Right kidney (tissue), 9 donors: ENCODE measurements around the gene GREM1.

Experiments used
- DNase-seq: peaks from one replicate; pipeline ENCODE4 v3.0.0-alpha.2; 2016
- long read RNA-seq, 8 donors: transcript quantifications; one replicate each; lab custom pipeline, GENCODE V29; 2026

Gene GREM1
- long read RNA-seq, donor 1 = 0 reads
- long read RNA-seq, donor 2 = 0 reads
- long read RNA-seq, donor 3 = 0 reads
- long read RNA-seq, donor 4 = 0 reads
- long read RNA-seq, donor 5 = 0 reads
- long read RNA-seq, donor 6, partial matches to known transcripts = 28 of 28 reads
- long read RNA-seq, donor 6, other reads (novel, unspliced or antisense) = 0 of 28 reads
- long read RNA-seq, donor 7 = 0 reads
- long read RNA-seq, donor 8 = 0 reads

DNA sequence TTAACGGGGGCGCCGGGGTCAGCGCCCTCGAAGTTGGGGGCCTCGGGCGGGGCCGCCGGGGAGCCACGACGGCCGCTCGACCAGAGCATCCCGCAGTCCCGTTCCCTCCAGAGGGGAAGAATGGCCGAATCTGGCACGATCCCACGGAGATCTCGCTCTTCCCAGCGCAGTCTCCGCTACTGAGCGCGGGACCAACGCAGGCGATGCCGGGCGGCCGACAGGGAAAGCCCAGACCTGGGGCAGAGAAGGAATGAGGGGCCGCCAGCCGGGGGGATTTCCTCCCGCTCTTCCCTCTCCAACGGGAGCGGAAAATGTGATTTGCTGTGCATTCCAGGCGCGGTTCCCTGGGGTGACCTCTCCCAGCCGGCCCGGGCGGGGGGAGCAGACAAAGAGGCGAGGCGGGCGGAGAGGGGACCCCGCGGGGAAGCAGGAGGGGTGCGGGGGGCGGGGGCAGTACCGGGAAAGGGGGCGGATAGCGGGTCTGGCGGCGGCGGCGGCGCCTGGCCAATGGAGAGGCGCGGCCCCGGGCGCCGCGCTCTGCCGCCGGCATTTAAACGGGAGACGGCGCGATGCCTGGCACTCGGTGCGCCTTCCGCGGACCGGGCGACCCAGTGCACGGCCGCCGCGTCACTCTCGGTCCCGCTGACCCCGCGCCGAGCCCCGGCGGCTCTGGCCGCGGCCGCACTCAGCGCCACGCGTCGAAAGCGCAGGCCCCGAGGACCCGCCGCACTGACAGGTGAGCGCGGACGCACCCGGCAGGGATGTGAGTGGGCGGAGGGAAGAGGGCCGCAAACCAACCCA, at the start of gene GREM1:
Gene GREM1, plus strand, starts transcription at position 579 of the 801 bp plus-strand sequence. CDS start 12,687 bp downstream, outside the sequence.
- DNase-seq = peak; percentile 73

DNA sequence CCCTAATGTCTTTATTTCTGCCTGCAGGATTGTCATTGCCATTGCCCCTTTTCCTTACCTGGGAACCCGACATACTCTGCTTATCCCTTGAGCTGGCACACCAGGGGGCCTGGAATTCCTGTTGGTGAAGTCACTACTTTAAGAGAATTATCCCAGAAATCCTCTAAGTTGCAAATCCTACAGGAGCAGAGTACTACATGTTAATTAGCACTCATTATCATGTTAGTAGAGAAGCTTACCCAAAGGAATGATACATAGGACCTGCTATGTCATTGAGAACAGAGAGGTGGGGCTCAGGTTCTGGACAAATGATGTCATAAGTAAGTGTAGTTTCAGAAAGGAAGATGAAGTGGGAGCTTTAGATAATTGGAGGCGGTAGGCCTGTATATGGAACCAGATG, 48.9 kb upstream of the GREM1 start:
- no peak for DNase-seq

DNA sequence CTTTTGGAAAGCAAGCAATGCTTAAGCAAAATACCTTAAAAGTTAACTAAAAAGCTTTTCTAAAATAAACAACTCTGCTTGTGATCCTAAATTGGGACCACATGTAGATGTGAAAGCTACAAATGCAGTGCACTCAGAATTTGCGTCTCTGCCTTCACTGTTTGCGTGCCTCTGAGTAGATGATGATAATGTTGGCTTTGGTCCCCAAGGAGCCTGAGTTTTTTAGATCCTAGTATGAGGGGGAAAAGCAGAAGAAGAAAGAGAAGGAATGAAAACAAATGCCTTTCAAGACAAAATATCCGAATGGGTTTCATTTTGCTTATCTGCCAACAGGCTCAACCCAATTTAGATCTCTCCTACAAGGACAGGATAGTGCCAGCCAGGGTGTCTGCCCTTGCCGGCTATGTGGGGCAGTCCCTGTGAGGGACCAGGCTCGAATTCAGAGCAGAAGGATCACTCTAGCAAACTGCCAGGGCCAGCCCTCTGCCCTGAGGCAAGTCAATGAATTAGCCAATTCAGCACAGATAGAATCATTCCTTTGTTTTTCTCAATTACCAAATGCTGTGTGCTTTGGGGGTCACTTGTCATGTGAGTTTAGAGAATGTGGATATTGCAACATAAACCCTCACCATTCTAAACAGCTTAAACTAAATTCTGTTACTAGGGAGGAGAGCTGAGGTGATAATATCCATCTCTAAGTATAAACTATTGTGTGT, 47.8 kb upstream of the GREM1 start:
- DNase-seq = no peak

DNA sequence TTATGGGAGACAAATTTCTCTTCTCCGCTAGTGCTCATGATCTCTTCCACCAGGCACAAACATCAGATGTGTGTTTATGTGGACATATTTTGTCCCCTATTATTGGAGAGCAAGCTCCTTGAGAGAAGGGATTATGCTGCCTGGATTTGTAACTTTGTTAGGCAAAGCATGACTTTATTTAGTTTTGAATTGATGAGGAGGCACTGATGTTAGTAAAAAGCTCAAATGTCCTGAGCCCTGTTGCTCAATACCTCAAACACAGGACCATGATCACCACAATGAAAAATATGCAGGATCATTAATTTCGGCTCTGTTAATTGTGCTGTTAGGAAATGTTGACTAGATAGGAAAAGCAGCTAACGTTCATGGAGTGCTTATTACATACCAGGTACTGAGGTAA, 47.2 kb upstream of the GREM1 start:
- DNase-seq = no peak

DNA sequence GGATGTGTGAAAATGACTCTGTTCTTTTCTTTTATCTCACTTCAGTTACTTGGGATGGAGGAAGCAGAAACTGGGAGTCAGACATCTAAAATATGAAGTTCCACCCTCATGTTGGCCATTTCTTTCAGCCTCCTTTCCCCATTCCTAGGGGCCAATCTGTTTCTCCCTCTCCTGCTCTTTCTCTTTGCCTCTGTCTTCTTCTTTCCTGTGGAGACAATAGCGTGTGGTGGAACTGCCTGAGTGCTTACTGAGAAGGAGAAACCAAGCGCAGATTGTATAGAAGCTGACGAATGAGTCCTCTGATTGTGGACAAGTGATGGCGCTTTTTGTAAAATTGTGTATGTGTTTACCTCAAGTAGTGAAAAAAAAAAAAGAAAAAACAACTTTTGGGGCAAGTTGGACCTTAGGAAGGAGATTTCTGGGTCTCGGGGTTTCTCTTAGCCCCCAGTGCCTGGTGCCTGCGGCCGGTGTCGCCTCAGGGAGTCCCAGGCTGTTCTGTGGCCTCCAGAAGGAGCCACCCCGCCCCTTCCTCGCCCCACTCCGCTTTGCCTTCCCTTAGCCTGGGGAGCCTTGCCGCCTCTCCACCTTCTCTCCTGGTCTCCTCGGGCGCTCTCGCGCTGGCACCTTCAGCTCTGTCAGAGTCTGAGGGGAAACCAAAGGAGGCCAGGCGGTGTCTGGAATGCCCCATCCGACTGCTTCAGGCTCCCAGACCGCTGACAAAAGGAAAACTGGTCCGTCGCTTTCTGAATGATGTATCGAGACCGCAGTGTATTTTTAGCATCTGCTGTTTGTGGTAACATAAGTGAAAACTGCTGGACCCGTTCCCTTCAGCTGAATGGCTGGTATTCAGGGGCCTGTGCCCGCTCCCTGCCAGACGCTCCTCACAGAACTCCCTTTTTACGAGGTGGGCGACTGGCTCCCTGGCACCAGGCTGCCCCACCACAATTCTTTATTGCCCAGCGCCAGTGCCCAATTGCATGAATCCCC, 46.2 kb upstream of the GREM1 start:
- DNase-seq = no peak

DNA sequence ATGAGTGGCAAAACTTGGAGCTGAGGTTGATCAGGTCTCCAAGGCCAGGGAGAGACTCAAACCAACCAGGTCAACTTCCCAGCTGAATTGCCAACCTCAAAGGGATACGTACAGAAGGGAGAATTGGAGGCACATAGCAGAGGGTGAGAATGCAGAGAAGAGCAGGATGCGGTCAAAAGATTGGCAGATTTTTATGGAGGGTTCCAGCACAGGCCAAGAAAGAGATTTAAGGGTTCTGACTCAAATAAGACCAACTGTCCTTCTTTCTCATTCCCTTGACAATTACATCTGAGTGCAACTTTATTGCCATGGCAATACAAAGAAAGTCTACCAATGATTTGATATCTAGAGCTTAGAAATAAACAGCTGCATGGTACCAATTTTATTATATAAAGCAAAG, 43.1 kb upstream of the GREM1 start:
- no peak for DNase-seq

DNA sequence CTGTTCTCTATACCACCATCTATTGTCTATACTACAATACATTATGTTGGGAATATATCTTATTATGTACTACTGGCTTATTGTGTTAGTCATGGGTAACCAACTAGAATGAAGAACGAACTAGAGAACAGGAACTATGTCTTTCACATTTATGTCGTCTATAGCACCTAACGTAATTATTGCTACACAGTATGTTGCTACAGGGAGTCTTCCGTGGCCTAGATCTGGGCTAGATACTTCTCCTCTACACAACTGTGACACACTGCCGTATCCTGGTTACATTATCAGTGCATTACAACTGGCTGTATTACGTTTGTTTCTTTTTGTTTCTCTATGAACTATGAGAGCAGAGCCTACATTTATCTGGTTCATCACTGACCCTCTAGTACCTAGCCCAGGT, 42.3 kb upstream of the GREM1 start:
- no peak for DNase-seq

DNA sequence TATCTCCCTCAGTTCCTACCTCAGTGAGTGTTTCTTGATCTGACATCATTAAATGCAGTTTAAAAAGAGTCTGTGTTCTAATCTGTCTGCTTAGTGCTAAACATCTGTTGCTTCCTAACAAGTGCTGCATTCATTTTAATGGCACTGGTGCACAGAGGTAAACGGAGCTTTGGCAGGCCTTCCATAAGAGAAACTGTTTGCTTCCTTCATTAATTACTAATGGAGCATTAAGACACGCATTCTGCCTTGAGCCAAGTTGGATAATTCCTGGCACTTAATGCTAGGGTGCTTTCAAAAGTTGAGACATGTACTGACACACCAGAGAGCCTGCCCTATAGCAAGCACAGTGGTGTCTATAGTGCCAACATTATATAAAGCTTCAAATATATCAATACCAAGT, 41.6 kb upstream of the GREM1 start:
- no peak for DNase-seq

DNA sequence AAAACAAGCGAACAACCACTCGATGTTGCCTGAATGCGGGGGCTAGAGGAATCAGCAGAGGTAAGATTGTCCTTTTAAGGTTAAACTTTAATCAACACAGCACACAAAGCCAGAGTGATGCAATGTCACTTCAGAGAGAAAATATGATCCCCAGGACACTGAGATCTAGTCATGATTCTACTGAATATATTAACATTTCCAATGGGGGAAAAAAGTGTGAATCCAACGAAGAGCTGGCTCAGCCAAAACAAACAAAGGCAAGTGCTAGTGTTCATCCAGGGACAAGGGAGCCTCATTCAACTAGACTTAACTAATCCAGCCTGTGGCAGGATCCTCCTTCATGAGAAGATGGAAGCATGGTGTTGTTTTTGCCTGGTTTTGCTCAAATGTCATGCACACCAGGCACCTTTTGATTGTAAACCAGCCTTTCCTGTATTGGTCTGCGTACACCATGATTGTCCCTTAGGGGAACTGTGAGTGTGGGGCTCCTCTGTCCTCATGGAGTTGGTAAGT, 40.5 kb upstream of the GREM1 start:
- no peak for DNase-seq

DNA sequence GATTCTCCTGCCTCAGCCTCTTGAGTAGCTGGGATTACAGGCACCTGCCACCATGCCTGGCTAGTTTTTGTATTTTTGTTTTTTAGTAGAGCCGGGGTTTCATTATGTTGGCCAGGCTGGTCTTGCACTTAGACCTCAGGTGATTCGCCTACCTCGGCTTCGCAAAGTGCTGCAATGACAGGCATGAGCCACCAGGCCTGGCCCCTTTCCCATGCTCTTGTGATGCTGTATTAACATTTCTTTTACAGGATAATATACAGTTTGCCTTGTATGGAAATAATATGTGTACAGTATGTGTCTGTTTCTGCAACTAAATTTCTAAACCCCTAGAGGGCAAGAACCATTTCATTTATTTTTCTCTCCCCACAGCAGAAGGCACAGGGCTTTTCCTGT, 38.5 kb upstream of the GREM1 start:
- no peak for DNase-seq

DNA sequence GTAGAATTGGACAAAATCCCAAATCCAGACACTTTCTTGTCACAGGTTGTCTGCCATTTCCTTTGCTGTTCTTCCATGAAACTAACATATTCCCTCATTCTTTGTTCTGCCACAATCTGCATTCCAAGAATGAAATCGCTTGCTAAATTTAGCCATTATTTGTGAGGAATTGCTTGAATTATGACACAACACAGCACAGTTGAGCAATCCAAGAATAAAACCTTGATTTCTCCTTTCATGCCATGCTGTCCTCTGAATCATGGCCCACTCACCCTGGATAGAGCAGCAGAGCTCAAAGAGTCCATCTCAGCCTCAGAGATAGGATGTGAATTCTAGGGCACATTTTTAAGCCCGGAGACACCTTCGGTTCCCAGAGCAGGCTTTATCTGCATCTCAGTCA, 35.2 kb upstream of the GREM1 start:
- no peak for DNase-seq

DNA sequence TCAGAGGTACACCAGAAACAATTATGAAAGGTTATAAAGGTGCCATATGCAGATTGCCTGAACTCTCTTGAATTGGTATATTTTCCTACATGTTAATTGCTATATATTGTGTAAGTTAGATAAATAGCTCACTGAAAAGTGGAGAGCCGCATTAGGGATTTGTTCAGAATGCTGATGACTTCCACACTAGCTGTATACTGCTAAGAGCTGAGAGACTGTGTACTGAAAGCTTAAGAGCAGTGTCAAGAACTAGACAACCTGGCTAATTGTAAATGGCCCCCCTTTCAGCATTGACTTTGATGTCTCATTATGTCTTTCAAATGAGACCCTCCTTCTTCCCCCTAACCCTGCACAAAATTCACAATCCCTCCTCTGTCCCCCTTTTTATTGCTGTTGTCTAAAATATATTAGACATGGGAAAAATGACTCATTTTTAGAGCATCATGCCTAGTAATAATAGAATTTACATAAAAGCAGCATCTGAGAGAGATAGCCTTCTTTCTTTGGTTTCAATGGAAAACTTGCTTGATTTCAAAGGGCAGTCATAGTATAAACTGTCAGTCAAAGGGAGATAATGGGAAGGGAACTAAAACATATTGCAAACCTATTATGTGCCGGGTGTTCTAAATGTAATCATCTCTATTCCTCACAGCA, 34.7 kb upstream of the GREM1 start:
- no peak for DNase-seq

DNA sequence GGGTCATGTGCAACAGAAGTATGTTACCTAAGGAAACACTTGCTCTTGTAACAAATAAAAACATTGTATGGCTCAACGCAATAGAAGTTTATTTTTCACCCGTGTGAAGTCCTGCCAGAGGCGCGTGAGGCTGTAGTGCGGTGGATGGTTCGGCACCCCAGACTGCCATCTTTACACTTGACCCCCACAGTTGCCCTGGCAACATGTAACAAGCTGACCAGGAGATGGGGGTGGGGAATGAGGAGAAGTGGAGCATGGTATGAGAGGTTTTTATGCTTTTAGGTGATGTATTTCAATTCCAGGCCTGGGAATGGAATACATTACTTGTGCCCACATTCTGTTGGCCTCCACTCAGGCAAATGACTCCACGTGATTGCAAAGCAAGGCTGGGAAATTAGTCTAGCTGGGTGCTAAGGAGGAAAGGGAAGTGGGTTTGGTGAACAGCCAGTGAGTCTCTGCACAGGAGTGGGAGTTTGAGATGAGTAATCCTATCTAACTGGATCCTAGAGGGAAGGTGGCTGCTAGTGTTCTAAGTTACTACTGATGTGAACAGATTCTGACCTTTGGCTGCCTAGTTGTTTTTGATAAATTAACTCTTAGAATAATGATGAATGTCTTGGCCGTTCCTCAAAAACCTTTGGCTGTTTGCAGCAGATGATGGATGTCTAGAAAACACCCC, 33.8 kb upstream of the GREM1 start:
- DNase-seq = no peak

DNA sequence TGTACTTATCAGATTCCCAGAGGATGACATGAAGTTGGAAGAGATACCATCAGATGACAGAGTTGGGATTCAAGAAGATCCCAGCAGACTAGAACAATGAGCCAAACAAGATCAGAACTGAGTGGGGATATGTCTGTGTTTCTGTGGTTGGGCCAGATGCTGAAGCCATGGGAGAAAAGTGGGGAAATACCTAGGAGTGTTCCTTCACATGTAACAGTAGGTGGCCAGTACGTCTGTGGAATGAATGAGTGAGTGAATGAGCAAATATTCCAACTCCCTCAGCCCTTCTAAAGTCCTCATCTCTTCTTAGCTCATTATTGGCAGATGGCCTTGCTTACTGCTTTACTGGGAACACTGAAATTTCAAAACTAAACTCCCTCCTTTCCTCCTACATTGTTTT, 32.2 kb upstream of the GREM1 start:
- DNase-seq = no peak

DNA sequence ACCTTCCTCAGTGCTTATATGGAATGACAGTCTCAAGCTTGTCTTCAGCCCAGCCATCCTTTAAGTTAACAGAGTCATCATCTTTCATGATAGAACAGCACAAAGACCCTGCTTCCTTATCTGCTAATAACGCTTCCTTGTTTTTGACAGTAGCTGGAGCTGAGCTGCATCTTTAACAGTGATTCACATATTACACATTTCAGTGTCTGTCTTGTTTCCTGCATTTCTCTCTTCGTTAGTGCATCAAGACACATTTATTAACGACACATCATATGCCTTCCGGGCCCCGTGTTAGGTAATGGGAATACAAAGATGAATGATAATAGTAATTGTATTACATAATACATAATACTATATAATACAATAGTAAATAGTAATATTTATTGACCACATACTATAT, 30.2 kb upstream of the GREM1 start:
- no peak for DNase-seq

DNA sequence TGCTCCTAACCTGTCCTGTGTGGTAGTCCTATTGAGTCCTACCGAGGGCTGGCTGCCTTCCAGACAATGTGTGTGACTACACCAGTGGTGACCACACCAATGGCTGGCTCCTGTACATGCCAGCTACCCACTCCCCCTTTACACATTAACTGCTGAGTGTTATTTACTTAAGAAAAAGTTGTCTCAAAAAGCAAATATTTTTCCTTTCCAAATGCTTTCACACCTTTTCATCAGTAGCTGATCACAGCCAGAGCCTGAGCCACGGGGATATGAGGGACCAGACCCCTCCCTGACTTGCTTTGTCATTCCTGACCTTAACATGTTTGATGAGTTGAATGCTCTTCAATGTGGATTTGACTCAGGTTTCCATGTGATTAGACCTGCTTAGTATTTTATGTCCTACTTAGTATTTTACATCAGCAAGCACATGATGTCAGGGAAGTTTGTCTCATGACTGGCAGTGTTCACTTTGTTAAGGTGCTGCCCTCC, 29.6 kb upstream of the GREM1 start:
- no peak for DNase-seq

DNA sequence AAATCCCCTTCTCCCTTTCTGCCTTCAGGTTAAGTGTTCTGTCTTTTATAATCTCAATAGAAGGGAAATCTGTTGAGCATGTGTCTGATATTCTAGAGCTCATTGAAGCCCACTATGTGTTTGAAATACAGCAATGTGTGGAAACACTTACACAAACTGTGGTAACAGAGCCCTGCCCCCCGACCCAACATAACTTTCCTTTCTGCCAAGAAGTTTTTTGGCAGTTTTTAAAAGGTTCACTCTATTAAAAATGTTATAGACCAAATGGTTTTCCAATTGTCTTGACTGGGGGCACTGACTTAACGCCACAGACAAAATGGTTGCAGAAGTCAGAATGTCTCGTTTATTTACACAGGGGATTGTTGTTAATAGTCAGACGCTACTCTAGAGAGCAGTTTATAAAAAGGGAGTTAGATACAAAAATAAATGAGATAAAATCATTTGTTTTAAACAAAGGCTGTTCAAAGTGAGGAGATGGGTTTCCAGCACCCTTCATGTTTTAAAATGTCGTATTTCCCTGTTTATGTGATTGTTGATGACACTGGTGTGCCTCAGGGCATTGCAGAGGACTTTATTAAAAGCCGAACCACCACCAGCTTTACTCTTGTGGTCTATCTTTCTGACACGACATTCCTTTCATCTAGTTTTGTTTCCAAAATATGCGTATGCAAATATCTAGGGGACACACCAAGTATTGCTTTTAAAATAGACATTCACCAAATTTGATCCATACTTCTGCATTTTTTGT, 26.7 kb upstream of the GREM1 start:
- DNase-seq = no peak

DNA sequence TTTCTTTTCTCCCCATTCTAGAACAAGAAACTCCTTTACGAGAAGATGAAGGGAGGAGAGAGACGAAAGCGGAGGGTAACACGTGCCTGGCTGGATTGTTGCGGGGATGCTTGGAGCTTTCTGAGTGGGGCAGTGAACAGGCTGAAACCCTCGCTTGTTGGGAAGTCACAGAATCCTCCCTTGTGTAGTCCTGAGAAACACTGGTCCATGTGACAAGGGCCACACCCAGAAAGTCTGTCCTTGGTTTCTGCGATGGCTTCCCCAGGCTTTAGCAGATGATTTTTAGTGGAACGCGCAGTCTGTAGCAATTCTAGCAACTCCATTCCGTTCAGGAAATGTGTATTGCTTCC, 26.1 kb upstream of the GREM1 start:
- DNase-seq = no peak

DNA sequence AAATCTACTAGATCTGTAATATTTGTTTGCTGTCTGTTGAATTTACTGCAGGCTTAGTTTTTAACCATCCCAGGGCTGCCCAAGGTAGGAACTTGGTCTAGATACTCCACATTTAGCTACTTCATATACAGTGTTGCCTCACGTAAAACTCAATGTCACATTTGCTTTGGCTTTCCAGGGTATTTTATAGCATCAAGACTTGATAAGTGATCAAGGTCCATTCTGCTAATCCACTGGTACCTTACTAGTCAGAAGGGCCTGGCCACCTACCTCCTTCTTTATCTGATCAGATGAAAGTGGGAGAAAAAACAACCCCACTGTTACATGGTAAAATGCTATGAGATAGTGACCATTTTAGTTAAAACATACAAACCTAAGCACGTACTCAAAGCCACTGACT, 25.5 kb upstream of the GREM1 start:
- no peak for DNase-seq
